ENCODE results near the gene FAR2. TPM values are rescaled to one million over a fixed set of nuclear protein-coding genes. Genes with fewer than 3 reads are reported as not detected.

The FAR2 gene
- total RNA-seq, 1 donor, result 5.6 TPM

DNA sequence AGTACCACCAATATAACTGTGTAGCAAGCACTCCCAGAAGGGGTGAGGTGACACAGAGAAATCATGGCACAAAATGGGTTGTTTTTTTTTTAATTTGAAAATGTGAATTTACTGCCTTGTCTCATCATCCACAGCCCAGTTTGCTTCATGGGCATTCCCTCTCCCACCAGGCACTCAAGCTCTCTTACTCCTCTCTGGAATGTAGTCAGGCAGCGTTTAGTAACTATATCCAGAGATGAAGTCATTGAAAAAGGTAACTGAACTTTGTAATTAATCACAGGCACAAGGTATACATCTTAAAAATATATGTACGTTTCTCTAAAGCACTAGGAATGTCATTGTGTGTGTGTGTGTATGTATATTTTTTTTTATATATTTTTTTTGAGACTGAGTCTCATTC is 91.4 kb downstream of the FAR2 start:
- H3K4me3 ChIP-seq (ENCODE audit: low read depth, low read length), result no peak overlapping the region
- TF ChIP-seq, protein P1, sequence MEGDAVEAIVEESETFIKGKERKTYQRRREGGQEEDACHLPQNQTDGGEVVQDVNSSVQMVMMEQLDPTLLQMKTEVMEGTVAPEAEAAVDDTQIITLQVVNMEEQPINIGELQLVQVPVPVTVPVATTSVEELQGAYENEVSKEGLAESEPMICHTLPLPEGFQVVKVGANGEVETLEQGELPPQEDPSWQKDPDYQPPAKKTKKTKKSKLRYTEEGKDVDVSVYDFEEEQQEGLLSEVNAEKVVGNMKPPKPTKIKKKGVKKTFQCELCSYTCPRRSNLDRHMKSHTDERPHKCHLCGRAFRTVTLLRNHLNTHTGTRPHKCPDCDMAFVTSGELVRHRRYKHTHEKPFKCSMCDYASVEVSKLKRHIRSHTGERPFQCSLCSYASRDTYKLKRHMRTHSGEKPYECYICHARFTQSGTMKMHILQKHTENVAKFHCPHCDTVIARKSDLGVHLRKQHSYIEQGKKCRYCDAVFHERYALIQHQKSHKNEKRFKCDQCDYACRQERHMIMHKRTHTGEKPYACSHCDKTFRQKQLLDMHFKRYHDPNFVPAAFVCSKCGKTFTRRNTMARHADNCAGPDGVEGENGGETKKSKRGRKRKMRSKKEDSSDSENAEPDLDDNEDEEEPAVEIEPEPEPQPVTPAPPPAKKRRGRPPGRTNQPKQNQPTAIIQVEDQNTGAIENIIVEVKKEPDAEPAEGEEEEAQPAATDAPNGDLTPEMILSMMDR (IDR thresholded peaks at IDR 0.05; ENCODE audit: insufficient read depth, low read depth, low read length), result no peak
- DNase-seq (ENCODE audit: low read depth), result no peak

DNA sequence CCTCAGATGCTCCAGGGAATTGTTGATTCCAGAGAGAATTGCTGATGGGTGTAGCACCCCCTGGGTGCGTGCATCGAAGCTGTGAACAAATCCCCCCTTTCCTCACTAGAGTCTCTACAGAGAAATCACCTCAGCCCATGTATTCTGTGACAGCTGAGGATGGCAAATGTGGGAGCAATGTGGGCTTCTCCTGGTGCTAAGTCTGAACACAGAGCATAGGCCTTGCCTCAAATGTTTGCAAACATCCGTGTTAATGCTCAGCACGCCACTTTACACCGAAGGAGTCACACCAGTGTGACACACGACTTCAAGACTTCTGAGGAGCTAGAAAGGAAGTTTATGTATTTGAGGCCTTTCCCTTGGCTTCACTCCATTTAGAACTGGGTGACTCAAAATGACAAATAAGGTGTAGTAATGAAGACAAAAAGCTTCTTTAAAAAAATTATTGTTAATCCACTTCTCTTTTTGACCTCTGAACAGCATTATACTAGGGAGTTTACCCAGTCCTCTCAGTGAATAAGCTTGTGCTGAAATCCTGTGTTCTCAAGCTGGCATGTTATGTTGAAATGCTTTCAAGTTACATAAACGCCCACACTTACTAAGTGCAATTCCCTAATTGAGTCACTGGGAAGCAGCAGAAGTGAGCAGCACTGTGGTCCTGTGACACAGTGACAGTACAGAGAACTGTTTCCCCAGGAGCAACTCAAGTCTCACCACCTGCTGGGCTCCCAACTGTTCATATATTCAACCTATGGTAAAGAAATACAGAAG is 92.9 kb downstream of the FAR2 start:
- DNase-seq (ENCODE audit: low read depth), result peak; percentile 80
- TF ChIP-seq, protein P1 (IDR thresholded peaks at IDR 0.05; ENCODE audit: insufficient read depth, low read depth, low read length), result no peak
- no peak overlapping the region for H3K4me3 ChIP-seq (ENCODE audit: low read depth, low read length)

DNA sequence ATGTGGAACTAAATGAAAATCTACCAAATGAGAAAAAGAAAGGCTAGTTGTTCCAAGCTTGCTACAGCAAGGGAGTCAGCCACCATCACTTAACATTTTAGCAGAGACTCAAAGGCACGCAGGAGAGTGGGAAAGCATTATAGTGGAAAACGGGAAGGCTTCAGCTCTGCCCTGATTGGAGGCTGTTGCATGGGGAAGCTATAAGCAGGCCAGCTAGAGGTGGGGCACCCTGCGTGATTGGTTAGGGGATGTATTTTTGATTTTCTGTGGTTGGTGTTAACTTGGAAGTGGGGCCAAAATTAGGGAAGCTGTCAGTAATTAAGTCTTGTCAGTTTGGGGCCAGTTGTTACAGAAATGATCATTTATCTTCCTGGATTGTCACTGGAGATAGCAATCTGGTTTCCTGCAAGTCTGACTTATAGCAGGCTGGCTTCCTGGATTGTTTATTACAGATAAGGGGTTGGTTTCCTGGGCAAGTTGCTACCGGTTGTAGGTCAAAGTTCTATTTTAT is 93.9 kb downstream of the FAR2 start:
- no peak overlapping the region for H3K4me3 ChIP-seq (ENCODE audit: low read depth, low read length)
- TF ChIP-seq, protein P1 (IDR thresholded peaks at IDR 0.05; ENCODE audit: insufficient read depth, low read depth, low read length), result no peak
- DNase-seq (ENCODE audit: low read depth), result no peak

DNA sequence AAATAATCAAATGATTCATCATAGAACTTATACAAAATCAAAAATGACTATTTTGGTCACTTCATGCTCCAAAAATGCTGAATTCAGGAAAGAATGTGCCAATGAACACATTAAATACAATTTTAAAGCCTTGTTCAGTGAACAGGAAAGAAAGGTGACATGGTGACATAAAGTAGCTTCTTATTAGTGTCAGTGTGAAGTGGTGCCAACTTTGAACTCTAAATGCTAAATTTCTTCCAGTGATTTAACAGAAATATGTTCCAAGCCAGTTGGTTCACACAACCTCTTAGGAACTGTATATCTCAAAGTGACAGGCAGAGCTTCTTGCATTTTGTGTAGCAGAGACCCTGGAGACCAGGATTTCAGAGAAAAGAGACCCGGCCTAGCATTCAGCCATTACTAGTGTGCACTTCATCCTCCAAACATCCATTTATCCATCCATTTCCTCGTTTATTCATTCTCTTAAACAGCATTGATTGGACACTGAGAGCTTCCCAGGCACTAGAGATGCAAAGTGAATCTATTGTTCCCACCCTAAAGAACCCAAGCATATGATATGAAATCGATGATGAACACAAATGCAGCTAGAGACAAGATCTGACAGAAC is 95.2 kb downstream of the FAR2 start:
- H3K4me3 ChIP-seq (ENCODE audit: low read depth, low read length), result no peak overlapping the region
- no peak for DNase-seq (ENCODE audit: low read depth)
- TF ChIP-seq, protein P1 (IDR thresholded peaks at IDR 0.05; ENCODE audit: insufficient read depth, low read depth, low read length), result no peak

DNA sequence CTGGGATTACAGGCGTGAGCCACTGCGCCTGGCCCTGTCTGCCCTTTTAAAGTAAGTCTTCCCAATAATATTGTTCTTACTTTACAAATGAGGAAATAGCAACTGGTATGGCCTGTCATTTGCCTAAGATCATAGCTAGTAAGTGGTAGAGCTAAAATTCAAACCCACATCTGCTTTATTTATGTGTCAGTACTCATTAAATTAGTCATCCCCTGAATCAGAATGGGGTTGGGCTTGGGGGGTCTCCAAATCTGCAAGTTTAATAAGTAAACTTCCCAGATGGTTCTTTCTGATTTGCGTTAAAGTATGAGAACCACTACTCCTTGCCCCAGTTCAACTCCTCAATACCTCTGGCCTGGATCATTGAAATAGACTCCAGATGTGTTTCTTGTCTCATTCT is 96.2 kb downstream of the FAR2 start:
- TF ChIP-seq, protein P1 (IDR thresholded peaks at IDR 0.05; ENCODE audit: insufficient read depth, low read depth, low read length), result no peak

DNA sequence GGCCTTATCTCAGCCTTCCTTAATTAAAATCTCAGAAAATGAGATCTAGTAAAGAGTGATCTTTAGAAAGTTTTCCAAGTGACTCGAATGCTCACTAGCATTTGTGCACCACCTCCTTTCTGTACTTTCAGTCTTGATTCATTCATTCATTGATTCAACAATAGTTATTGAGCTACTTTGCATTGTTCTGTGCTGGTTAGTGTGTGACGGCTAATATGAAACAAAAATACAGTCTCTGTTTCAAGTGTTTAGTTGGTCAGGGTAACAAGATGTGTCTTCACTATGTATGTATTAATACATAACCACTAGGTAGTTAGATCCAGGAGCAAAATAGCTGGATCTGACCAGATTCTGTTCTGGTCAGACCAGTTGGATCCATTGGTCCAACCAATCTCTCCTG is 100.9 kb downstream of the FAR2 start:
- no peak for DNase-seq (ENCODE audit: low read depth)
- TF ChIP-seq, protein P1 (IDR thresholded peaks at IDR 0.05; ENCODE audit: insufficient read depth, low read depth, low read length), result no peak
- no peak overlapping the region for H3K4me3 ChIP-seq (ENCODE audit: low read depth, low read length)

More for the DNA sequence above, 96.2 kb downstream of the FAR2 start:
- no peak overlapping the region for H3K4me3 ChIP-seq (ENCODE audit: low read depth, low read length)
- no peak for DNase-seq (ENCODE audit: low read depth)

Data from fibroblast of villous mesenchyme (primary cell).